Stomach (tissue), 4 donors: ENCODE data around the gene RHBDD2.

Experiments
- EP300 ChIP-seq: sonication (generic); formaldehyde crosslinking; IDR thresholded peaks from one replicate; pipeline ENCODE4 v1.6.1; 2017; ENCODE audit warnings: antibody characterized with exemption
- POLR2A ChIP-seq, 4 donors: fragments of 450-650 bp; IDR thresholded peaks; one replicate each; pipeline ENCODE4 v1.6.1; 2016; ENCODE audit warnings: antibody characterized with exemption in 4 of 4, control low read depth in 2 of 4, mild to moderate bottlenecking in 1 of 4, moderate library complexity in 1 of 4
- POLR2AphosphoS5 ChIP-seq, 3 donors: sonication (generic); formaldehyde crosslinking; IDR thresholded peaks; one replicate each; pipeline ENCODE4 v1.6.1; 2016; ENCODE audit warnings: antibody characterized with exemption in 3 of 3
- TF ChIP-seq, protein P1 (sequence below), 7 experiments: fragments of 450-650 bp in 4 of 7; fragments of 200-600 bp in 3 of 7; sonication (generic) in 3 of 7; IDR thresholded peaks; one replicate each; pipeline ENCODE4 v1.5.1; 2016 to 2019; ENCODE audit warnings: antibody characterized with exemption in 7 of 7, control low read depth in 2 of 7, mild to moderate bottlenecking in 1 of 7

DNA sequence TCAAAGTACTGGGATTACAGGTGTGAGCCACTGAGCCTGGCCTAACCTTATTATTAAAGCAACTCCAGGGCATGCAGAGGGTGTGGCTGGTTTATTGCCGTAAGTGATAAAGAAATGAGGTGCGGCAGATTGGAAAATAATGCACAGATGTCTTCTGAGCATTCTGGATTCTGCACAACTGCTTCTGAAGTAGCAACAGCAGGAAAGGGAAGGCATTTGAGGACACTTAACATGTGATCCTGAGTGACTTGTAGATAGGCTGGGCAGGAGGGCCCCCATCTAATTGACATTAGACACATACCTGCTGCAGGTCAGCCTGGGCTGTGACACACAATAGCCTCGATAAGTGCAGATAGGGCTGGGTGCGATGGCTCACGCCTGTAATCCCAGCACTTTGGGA is 5.6 kb downstream of the RHBDD2 start:
- no peak for TF ChIP-seq POLR2AphosphoS5 (IDR thresholded peaks at IDR 0.05)
- TF ChIP-seq POLR2A (IDR thresholded peaks at IDR 0.05), result no peak
- no peak for TF ChIP-seq EP300
- TF ChIP-seq, protein P1, sequence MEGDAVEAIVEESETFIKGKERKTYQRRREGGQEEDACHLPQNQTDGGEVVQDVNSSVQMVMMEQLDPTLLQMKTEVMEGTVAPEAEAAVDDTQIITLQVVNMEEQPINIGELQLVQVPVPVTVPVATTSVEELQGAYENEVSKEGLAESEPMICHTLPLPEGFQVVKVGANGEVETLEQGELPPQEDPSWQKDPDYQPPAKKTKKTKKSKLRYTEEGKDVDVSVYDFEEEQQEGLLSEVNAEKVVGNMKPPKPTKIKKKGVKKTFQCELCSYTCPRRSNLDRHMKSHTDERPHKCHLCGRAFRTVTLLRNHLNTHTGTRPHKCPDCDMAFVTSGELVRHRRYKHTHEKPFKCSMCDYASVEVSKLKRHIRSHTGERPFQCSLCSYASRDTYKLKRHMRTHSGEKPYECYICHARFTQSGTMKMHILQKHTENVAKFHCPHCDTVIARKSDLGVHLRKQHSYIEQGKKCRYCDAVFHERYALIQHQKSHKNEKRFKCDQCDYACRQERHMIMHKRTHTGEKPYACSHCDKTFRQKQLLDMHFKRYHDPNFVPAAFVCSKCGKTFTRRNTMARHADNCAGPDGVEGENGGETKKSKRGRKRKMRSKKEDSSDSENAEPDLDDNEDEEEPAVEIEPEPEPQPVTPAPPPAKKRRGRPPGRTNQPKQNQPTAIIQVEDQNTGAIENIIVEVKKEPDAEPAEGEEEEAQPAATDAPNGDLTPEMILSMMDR (IDR thresholded peaks at IDR 0.05), result no peak
